HG02759 (cell line): Measurements from ENCODE around the gene CERS6.

Experiments
- ATAC-seq: cut with Tn5 transposase; IDR thresholded peaks from one replicate; pipeline ENCODE4 v1.9.1; 2021; ENCODE audit warnings: mild to moderate bottlenecking, moderate library complexity; ENCODE audit not compliant: unreplicated experiment

Gene CERS6

DNA sequence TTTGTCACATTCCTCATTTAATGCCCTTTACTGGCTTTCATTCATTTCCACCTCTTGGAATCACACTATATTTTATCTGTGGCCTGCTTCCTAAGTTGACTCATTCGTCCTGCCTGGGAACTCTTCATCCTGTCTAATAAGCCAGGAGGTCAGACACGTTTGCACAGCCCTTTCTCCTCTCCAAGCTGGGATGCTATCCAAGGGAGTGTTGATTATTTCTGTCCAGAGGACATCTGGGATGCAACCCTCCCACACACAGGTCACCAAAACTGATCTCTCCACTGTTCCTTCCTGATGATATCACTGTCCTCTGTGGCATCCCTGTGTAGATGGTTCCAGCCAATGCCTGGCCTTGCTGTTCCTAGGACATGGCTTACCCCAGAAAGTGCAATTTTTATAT is 266.5 kb downstream of the CERS6 start:
- no peak for ATAC-seq

DNA sequence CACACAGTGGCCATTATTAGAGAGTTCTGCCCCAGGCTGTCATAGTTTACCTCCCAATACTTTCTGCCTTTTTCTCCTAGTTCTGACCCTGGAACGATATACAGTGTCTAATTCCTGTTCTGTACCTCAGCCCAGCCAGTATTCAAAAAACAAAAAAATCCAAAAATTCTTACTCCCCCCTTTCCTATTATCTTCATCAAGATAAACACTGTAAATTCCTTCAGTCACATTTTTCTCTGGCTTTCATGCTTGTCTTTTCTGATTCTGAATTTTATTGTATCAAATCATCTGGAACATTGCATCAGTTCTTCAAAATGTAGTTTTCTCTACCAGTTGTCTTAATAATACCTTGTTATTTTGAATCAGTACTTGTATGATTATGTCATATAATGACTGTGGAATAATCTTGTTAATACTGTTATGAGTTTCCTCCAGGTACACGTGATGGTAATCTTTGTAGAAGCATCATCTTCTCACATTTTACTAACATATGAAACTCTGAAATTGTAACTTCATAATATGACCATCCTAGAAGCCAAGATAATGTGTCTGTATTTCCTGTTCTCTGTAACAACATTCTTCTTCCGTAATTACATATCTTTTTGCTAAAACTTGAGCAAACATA is 267.3 kb downstream of the CERS6 start:
- ATAC-seq = no peak

DNA sequence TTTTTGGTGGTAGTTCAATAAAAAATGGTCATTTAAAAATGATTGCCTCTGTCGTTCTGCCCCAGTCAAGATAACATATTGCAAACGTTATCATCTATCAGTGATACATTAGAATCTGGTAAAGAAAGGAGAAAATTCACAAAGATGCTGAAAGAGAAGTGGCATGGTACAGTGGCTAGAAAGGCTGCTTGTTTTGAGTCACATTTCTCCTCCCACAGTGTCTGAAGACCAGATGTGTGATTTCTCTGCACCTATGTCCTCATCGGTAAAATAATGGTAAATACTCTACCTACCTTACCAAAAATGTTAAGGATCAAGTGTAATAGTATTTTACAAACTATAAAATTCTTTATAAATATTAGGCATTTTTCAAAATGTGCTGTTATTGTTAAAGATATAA is 270.3 kb downstream of the CERS6 start:
- no peak for ATAC-seq

- no peak for ATAC-seq
These were observed 271.9 kb downstream of the CERS6 start for GRCh38 chr2:168727904-168728470.

DNA sequence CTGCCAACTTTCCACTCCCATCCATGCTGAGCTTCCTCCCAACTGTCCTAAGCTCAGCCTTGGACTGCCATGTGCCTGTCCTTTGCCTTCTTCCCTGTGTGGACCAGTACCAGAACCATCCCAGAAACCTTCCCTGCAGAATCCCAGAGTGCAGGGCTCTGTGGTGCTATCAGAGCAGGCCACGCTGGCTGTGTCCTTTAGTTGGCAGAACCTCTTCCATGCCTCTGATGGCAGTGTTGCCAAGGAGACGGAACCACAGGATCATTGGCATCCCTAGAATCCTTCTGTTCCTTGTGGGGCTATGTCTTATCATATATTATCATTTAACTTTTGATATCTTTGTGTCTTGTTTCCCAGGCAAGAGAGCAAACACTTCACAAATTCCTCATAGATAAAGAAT is 273.4 kb downstream of the CERS6 start:
- ATAC-seq = no peak

DNA sequence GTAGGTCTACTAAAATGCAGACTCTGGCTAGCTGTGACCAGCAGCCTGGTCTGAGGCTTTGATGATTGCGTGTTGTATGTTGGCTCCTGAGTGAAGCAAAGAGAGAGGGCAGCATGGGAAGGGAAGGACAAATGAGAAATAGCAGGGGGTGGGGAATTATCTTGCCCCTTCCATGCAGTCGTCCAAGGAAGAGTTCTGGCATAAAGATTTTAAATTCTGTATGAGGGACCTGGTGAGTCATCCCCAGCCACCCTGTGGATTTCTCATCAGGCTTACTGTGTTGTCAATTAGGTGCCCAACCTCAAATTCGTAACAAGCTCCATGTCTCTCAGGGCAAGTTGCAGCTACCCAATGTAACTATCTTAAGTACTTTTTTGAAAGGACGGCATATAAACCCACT is 274.3 kb downstream of the CERS6 start:
- no peak for ATAC-seq

DNA sequence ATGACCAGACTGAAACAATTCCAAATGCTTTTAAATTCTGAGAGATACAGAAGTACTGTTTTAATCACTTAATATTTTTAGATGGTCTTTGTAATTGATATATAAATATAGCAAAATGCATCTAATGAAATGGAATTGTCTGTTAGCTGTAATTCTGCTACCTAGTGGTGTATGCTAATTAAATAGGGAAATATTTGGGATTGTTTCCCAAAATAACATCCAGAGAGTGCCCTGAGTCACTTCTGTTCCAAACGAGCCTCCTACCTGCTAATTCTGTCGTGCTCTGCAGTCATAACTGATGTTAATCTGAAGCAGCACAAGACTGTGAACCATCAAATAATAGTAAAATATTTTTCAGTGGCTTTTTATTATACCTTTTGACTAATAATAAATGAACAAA is 274.9 kb downstream of the CERS6 start:
- ATAC-seq = no peak

DNA sequence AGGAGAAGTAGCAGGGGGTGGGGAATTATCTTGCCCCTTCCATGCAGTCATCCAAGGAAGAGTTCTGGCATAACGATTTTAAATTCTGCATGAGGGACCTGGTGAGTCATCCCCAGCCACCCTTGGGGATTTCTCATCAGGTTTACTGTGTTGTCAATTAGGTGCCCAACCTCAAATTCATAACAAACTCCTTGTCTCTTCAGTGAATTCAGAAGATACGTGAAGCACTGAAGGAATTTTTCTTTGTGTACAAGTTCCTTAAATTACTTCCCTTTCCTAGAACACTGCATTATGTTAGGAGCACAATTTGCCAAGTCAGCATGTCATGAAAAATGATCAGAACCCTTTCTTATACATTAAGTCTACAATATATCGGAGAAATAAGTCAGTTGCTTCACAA is 275.5 kb downstream of the CERS6 start:
- ATAC-seq = no peak

- no peak for ATAC-seq
These were observed 276.0 kb downstream of the CERS6 start for GRCh38 chr2:168732100-168732499.

GRCh38 chr2:168732506-168732905 is 276.4 kb downstream of the CERS6 start:
- ATAC-seq = no peak

- no peak for ATAC-seq
These were observed 278.2 kb downstream of the CERS6 start for GRCh38 chr2:168734199-168734760.

DNA sequence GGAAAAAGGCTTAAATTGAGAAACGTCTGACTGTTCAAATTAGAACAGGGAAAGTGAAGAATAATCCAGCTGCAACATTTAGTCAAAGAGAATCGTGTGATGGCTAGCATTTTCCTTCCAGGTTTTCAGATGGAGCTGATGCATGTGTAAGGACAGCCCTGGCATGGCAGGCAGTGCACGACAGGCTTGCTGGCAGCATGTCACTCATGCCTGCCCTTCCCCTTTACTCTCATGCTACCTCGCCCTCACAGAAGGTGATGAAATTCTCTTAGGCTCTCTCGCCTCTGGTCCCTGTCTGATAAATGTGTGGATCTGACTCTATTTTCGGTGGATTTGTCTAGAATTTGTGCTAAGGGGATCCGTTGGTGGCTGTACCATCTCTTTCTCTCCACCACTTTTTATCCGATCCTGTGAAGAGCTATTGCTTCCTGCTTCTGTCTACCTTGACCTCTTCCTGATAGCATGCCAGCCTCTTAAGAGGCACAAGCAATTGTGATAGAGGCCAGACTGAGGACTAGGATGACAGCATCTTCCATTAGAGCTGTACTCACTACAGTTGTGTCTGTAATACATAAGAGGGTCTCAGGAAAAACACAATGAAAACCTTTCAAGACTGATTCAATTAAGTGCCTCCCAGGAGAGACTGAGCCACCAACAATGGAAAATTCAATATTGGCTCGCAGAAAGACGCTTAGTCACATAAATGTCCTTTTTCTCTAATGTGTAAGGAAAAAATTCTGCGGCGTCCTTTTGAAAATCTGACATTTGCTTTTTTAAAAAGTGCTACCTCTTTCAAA is 280.8 kb downstream of the CERS6 start:
- no peak for ATAC-seq

DNA sequence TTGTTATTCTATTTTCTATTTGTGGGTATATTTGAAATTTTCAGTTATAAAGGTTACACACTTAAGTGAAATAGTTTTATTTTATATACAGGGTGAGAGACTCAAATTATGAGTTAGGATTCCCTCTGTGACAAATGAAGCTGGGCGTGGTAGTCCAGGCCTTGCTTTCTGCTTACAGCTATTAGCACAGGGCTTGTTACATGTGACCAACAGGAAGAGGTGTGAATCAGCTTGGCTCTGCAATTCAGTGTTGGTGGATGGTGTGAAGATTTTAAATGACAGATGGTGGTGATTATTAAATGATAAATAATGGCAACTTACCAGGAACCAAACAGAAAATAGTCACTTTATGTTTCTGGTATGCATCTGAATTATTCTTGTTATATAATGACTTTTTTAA is 282.0 kb downstream of the CERS6 start:
- no peak for ATAC-seq

- ATAC-seq = no peak
These were observed 284.3 kb downstream of the CERS6 start for GRCh38 chr2:168740360-168740759.

DNA sequence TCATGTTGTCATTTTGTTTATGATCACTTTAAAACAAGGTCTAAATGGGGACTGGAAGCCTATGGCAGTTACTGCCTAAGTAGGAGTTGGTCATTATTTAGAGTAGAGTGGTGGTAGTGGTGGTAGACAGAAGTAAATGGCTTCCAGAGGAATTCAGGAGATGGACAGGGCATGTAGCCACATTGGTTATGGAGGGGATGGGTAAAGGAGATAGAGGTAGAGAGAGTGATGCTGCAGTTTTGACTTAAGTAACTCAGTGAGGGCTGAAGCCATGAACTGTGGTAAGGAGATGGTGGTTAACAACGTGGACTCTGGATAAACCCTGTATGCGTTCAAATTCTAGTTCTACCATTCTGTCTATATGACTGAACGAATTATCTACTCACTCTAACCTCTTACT is 284.7 kb downstream of the CERS6 start:
- no peak for ATAC-seq

DNA sequence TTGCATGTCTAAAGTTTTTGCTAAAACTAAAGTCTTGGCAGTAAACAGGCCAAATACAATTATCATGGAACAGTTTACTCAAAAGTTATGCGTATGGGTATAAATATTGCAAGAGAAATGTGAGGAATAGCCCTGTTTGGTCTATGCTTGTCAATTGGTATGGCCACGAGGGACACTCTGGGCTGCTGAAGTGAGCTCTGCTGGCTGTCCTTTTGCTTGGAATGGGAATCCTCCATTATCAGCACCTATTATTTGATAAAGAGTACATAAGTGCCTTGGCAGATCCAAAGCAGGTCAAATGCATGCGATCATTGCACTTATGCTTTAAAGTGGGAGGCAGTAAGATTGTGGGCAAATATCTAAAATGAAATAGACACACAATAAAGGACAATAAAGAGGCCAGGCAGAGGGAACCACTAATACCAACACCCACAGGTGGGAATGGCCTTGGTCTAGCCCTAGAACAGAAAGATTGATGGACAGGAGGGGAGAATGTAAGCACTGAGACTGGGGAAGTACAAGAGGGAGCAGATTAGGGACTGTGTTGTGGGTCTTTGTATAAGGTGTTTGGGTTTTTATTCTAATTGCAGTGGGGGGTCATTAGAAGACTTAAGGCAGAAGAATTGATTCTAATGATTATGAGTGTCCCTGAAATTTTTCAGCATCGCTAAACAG is 286.3 kb downstream of the CERS6 start:
- no peak for ATAC-seq

- ATAC-seq = no peak
These were observed 288.8 kb downstream of the CERS6 start for GRCh38 chr2:168744844-168745243.

GRCh38 chr2:168748461-168748860 is 292.4 kb downstream of the CERS6 start:
- no peak for ATAC-seq

GRCh38 chr2:168749297-168749696 is 293.2 kb downstream of the CERS6 start:
- no peak for ATAC-seq

- ATAC-seq = peak; percentile 81
These were observed 295.1 kb downstream of the CERS6 start for GRCh38 chr2:168751104-168751740.

DNA sequence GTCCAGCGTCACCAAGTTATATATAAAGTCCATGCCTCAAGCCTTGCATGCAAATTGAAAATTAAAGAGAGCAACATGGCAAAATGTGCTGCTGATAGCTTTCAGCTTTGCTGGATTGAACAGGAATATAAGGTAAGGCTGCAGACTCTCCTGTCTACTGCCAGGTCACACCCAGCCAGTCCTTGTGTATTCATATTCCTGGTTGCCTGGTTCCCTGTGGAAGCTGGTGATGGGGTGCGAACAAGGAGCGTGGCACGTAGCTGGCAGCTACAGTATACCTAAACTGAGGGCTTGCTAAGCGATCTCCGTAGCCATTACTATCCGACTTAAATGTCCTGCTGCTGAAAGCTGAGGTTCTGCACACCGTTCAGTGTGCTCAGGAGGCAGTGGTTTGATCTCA is 296.3 kb downstream of the CERS6 start:
- no peak for ATAC-seq
